HG03432 (cell line): ENCODE results near the gene SLC13A2.

ENCODE experiments used
- ATAC-seq: cut with Tn5 transposase; IDR thresholded peaks from one replicate; pipeline ENCODE4 v1.9.1; 2021; ENCODE audit warnings: mild to moderate bottlenecking, moderate library complexity; ENCODE audit not compliant: unreplicated experiment

SLC13A2 gene

DNA sequence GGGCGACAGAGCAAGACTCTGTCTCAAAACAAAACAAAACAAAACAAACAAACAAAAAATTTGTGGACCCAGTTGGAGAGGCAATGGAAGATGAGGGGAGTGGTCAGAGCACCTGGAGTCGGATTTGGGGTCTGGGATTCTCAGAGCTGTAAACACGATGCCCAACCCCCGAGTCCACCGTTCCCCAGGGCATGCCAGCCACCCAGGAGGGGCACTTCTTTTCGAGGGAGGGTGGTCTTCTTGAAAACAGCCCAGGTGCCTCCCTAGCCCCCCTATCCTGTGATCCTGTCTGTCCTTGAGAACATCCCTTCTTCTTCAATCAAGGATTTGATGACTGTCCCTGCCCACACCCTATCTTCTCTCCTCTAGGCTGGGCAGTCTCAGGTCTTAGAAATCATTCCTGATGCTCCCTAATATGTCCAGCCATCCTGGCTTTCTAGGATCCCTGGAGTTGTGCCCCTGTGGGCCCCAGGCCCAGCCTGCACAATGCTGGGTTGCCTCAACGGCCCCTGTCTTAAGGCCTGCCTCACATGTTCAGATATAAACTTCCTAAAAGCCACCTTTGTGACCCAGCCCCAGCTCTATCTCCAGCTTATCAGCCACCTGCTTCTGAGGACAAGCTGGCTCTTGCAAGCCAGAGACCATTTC lies 3.1 kb upstream of the SLC13A2 start:
- ATAC-seq: no peak

DNA sequence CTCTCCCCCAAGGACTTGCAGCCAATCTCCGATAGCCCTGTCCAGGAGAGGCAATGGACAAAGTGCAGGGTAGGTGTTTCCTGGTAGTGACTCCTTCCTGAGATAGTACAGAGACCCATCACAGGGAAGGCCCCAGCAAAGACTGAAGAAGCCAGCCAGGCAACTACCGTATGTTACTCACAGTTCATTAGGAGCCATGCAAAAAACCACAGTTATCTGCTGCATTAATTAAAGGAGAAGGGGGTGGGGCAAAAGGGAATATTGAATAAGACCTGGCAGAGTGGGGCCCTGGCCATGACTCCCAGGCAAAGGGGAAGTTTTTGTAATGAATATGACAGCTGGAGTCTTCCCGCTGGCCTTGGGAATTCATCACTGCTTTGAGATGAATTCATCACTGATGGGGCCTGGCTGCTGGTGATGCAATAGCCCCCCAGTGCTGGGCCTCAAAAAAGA lies 2.5 kb upstream of the SLC13A2 start:
- no peak for ATAC-seq

DNA sequence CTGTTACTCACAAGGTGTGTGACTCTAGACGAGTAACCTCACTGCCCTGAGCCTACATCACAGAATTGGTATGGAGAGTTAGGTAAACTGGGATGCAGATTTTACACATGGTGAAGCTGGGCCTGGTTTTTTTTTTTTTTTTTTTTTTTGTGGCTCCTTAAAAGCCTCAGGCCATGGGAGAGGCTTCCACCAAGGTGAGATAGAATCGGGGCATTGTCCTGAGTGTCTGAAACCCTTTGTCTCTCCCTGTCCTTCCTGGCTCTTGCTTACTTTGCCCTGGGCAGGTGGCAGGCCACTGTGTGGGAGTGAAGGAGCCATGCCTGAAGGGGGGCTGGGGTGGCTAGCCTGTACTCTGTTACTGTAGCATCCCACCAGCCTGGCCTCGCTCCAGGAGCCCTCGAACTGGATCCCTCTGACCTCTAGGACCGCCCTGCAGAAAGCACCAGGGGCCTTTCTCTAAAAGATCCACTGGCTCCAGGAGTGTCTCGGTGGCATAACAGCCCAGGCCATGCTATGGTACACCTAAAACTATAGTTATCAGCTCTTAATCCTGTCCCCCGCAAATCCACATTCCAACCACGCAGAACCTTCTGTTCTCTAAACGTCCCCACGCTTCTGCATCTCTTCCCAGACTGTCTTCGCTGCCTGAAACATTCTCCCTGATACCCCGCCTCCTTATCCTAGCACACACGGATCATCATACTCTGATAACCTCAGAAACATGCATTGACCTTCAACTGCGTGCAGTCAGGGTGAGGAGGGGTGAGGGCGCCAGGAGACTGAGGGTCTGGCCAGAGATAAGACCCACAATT lies 1.7 kb upstream of the SLC13A2 start:
- no peak for ATAC-seq

DNA sequence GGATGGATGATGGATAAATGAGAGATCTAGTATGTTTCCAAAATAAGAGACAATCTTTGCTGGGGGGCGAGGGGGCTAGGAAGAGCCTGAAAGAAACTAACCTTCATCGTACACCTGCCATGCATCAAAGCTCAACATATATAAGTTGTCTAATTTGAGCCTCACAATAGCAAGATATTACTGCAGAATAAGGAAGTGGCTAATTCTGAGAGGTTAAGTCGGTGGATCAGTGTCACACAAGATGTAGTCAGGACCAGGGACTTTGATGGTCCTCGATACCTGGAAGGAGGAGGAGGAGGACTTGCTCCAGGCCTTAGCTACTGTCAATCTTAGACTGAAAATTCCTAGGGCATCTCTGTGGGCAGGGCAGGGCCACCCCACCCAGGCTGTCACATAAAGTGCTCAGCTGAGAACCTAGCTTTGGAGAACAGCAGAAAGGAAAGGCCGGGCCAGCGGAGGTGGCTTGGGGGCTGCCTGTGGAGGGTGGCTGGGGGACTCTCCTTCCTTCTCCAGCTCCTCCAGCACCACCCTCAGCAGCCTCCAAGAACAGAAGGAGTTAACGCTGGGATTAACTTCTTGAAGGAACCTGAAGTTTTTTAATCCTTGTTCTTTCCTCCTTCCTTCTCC lies 460 bp upstream of the SLC13A2 start:
- no peak for ATAC-seq

DNA sequence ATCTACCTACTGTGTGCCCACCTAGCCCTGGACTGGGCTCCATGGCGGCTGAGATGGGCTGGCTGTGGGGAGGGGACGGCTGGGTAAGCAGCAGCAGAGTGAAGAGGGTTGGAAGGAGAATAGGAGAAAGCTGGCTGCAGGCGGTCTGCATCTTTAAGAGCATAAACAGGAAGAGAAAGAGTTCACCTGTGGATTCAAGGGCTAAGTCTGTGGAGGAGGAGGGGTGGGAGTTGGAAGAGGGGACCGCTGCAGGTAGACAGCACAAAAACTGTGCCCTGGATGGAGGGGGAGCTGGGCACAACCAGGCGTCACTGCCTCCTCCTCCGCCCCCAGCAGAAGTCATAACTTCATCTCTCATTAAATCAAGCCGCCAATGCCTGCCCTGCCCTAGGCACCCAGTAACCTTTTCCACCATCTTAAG lies 677 bp downstream of the SLC13A2 start:
- ATAC-seq: no peak

DNA sequence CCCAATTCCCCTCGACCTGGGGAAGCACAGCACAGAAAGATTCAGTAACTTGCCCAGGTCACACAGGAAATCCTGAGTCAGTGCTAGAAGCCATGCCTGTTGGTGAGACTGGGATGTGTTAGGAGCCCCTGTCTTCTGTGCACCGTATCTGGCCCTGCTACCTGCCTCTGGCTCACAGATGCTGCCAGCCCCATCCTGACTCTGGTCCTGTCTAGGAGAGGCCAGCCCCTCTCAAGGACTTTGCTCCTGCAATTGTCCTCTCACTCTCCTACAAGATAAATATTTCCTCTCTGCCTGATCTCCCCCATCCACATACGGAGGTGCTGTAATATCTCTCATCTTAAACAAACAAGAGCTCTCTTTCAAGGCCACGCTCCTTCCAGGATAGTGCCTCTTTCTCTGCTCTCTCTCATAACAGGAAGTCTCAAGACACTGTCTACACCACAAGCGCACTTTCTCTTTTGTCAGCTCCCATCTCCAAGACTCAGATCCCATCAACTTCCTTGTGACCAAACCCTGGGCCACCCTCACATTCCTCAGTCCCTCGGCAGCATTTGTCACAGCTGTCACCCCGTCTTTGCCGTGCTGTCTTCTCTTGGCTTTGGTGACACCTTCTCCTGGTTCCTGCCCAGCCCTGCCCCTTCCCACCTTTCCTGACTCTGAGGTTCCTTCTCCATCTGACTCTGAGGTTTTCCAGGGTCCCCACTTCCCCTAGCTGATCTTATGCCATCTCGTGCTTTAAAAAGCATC lies 1.9 kb downstream of the SLC13A2 start:
- ATAC-seq: no peak

DNA sequence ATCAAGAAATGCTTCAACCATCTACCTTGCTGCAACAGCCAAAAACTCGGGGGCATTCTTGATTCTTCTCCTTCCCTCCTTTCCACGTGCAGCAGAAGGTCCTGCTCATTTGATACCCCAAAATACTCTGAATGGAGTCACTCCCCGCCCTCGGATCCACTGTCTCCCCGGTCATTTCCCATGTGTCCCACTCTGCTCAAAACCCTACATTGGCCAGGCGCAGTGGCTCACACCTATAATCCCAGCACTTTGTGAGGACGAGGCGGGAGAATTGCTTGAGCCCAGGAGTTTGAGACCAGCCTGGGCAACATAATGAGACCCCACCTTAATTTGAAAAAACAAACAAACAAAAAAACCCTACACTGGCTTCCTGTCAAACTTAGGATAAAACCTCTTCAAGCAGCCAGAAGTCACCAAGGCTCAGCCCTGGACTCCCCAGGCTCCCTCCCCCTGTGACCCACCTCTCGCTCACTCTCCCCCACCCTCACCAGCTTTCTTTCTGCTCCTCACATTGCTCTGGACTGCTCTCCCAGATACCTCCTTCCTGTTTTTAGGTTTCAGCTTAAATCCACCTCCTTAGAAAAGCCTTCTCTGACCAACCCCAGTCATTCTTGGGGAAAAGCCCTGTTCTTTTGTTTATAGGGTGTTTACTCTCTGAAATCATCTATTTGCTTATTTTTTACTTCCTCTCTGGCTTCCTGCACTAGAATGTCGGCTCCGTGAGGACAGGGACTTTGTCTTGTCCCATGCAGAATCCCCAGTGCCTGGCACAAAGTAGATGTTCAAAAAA lies 2.8 kb downstream of the SLC13A2 start:
- ATAC-seq: no peak

DNA sequence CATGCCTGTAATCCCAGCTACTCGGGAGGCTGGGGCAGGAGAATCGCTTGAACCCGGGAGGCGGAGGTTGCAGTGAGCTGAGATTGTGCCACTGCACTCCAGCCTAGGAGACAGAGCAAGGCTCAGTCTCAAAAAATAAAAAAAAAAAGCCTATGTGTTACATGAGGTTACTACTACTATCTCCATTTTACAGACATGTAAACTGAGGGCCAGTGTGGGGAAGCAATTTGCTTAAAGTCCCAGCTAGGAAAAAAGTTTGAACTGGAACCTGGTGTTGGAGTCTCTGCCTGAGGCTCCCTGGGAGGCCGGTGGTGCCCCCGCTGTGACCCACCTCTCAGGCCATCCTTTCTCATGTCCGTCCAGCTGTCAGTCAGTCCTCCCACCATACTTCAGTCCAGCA lies 4.5 kb downstream of the SLC13A2 start:
- no peak for ATAC-seq

DNA sequence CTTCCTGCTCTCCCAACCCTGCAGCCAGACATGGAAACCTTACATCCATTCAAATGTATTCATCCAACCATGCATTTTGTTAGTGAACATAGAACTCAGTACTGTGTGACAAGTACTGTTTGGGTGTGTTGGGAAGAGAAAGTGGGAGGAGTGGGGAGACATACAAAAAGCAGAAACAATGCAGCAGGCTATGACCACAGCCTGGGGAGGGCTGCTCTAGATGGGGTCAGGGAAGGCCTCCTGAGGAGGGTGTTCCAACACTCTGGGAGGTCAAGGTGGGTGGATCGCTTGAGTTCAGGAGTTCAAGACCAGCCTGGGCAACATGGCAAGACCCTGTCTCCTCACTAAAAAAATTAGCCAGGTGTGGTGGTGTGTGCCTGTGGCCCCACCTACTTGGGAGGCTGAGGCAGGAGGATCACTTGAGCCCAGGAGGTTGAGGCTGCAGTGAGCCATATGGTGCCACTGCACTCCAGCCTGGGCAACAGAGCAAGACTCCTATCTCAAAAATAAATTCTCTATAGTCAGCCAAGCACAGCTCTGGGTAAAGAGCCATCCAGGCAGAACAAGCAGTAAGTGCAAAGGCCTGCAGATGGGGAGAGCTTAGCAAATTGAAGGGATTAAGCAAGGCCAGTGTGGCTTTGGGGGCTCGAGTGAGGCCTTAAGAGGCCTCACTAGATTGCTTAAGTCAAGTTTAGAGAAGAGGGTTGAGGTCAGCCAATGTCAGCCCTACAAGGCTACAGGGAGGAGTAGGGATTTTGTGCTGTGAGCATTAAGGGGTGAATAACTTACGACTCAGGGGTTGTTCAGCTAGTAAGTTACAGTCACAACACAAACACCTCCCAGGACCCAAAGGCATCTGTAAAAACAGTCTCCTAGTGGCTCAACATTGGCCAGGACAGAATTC lies 5.5 kb downstream of the SLC13A2 start:
- ATAC-seq: no peak

DNA sequence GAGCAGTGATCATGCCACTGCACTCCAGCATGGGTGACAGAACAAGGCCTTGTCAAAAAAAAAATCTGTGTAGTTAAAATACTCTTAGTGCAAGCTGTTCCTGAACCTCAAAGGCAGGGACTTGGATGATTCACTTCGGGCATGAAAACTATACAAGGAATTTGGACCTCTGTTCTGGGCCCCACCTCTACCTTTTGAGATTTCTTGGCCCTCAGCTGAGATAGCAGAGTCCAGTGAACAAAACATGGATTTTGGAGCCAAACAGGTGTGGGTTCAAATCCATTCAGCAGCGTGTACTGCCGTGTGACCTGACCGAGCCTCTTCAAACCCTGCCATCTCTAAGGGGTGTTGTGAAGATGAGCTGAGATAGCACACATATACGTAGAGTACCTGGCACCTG lies 6.8 kb downstream of the SLC13A2 start:
- ATAC-seq: no peak

DNA sequence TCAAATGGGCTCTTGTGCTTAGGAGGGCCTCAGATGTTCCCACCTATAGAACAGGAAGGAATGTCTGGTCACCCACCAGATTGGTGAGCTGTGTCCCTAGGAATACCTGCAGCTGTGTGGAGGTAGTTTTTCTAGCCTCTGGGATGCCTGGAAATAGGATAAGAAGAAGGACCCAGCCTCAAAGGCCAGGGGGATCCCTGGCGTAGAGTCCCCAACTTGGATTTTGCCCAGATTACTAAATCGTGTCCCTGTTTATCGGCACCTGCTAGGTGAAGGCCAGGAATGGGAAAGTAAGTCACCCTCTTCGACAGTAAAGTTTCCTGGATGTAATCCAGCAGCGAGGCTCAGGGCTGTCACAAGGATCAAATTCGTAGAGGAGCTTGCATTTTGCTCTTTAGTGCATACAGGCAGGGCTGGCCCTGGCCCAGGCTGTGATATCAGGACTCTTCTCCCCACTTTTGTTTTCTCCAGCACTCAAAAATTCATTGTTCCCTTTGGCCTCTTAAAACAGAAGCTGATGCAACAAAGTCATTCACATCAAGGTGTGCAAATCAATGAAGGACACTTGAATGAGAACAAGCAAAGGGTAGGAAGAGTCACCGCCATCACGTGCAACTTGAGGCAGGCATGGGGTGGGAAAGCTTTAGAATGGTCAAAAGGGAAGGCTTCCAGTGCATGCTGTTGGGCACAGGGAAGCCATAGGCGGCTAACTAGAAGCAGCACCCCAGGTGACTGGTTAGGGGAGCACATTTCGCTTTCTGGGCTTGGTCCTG lies 7.5 kb downstream of the SLC13A2 start:
- no peak for ATAC-seq

DNA sequence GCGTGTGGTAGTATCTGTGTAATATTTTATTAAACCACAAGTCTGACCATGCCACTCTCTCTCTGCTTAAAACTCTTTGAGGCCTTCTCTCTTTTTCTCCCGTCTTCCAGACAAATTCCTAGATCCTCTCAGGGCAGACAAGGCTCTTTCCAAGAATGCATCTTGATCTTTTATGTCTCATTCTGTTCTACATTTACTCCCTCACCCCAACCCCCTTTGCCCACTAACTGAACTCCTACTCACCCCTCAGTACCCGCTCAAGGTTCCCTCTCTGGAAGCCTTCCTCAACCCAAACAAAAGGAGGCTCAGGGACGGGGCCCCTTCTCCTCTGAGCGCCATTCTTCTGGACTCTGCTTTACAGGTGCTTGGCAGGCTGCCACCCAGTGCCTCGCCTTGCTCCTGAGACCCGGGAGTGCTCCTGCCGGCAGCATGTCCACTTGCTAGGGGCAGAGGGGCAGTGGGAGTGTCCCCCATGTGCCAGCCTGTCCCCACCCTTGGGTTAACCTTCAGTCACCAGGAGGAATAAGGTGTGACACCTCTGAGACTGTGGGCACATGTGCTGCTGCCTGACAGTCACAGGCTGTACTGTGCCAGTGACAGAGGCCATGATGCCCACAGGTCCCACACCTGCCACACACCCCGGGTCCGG lies 9.2 kb downstream of the SLC13A2 start:
- ATAC-seq: no peak

DNA sequence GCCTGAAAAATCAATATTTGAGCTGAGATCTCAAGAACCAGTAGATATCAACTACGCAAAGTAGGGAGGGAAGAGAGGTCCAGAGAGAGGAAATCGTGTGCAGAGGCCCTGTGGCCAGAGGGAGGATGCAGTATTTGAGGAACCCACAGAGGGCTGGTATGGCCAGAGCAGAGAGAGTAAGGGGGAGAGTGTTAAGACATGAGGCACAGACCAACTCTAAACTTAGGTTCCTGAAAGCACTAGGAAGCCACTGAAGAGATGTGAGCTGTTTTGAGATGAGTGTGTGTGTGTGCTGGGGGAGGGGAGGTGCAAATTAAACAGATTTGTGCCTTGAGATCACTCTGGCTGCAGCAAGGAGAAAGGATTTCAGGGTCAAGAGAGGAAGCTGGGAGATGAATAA lies 10.9 kb downstream of the SLC13A2 start:
- peak; percentile 87 for ATAC-seq

DNA sequence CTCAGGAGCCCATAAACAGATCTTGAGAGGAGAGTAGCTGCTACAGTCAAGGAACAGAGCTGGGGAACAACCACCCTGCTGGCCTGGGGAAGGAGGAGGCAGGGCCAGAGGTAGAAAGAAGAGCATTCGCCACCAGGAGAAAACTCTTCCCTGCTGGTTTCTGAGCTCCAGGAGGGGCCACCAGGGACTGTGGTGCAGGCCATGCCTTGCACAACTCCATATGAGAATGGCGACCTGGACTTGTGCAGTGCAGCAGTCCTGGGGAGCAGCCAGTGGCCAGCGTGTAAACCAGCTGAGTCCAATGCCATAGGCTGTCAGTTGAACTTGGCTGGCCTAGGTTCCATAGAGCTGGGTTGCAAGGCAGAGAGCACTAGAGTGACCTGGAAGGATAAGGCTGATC lies 11.6 kb downstream of the SLC13A2 start:
- no peak for ATAC-seq

DNA sequence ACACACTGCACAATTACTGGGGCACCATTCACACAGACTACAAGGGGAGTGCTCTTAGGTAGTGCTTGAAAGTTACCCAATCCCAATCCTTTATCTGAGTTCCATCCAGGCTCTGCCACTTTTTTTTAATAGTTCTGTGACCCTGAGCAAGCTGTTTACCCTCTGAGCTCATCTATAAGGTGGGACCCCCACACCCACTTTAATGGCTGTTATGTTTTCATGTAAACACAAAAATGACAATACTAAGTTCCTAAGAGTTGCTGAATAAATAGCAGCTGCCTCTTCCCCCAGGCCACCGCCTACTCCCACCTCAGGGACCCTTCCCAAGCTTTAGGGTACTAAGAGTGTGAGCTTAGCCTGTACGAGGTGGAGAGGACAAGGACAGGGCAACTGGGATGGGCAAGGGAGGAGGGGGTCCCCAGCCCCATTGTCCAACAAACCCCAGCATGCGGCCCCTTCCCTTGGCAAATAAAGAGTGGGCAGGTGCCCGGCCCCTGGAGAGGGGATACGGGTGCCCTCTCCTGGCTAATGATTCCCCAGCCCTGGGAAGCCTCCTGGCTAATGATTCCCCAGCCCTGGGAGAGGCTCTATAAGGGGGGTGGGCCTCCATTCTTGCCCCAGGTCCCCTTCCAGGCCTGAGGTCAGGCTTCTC lies 14.6 kb downstream of the SLC13A2 start:
- ATAC-seq: no peak

DNA sequence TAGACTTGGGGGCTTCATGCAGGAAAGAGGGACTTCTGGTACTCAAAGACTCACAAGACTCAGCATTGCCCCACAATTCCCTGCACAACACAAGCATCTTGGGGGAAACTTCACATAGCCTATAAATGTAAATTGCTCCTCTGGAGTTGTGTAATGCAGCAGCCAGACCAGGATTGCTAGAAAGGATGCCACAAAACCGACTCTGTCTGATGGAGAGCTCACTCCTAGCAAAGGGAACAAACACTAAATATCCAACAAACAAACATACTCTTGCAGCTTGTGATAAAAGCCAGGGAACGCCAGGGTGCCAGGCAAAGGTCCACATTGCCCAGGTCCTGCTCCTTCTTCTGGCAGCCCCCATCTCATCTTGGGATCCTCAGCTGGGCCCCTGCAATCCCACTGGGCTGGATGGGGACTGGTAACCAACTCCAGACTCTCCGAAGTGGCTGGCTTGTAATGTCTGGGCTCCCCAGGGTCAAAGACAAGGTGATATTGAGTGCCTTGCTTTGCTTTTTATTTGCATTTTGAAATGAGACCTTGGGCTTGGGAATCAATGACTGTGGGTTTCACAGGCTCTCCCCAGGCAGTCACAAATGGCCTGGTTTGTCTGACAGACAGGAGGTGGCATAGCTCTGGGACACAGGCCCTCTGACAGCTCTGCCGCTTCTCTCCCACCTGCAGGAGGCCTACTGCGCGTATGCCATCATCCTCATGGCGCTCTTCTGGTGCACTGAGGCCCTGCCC lies 15.3 kb downstream of the SLC13A2 start:
- no peak for ATAC-seq

DNA sequence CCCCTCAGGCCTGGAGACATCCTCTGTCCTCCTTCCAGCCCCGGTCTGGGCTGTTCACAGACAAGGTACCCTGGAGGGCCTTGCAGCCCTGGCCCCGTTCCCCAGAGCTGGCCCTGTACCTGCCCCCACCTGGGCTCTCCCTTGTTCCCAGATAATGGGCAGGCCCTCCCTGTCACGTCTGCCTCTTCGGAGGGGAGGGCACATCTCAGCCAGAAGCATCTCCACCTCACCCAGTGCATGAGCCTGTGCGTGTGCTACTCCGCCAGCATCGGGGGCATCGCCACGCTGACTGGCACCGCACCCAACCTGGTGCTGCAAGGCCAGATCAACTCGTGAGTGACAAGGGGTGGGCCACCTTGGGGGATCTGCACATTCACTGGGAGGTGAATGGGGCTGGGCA lies 17.8 kb downstream of the SLC13A2 start:
- no peak for ATAC-seq
